Omental fat pad (tissue), 4 donors: Measurements from ENCODE around the gene HUWE1. TPM values are rescaled to one million over a fixed set of nuclear protein-coding genes. Genes with fewer than 3 reads are reported as not detected.
"Not testable (repeated sequence)": the region's sequence is repeated elsewhere in the genome, so short reads cannot be mapped to it uniquely, and the experiment has no call there.

Experiments
- ATAC-seq: fragments of 150-250 bp; one replicate; pipeline ENCODE4 v1.9.1; 2016; ENCODE audit warnings: mild to moderate bottlenecking, moderate library complexity; ENCODE audit not compliant: low FRiP score
- DNase-seq: peaks from one replicate; pipeline ENCODE4 v3.0.0-alpha.2; 2019; ENCODE audit warnings: low spot score
- total RNA-seq, 4 donors: library from RNA; depleted of rRNA; stranded (reverse); fragments of >200 nt; gene quantifications; one replicate each; pipeline ENCODE4 v1.1.0, GENCODE V29; 2016
- TF ChIP-seq, protein P1 (sequence below), 3 donors: fragments of 450-650 bp; IDR thresholded peaks; one replicate each; pipeline ENCODE4 v1.5.1; 2016 to 2017; ENCODE audit warnings: antibody characterized with exemption in 3 of 3, mild to moderate bottlenecking in 3 of 3, moderate library complexity in 2 of 3

The HUWE1 gene, protein sequence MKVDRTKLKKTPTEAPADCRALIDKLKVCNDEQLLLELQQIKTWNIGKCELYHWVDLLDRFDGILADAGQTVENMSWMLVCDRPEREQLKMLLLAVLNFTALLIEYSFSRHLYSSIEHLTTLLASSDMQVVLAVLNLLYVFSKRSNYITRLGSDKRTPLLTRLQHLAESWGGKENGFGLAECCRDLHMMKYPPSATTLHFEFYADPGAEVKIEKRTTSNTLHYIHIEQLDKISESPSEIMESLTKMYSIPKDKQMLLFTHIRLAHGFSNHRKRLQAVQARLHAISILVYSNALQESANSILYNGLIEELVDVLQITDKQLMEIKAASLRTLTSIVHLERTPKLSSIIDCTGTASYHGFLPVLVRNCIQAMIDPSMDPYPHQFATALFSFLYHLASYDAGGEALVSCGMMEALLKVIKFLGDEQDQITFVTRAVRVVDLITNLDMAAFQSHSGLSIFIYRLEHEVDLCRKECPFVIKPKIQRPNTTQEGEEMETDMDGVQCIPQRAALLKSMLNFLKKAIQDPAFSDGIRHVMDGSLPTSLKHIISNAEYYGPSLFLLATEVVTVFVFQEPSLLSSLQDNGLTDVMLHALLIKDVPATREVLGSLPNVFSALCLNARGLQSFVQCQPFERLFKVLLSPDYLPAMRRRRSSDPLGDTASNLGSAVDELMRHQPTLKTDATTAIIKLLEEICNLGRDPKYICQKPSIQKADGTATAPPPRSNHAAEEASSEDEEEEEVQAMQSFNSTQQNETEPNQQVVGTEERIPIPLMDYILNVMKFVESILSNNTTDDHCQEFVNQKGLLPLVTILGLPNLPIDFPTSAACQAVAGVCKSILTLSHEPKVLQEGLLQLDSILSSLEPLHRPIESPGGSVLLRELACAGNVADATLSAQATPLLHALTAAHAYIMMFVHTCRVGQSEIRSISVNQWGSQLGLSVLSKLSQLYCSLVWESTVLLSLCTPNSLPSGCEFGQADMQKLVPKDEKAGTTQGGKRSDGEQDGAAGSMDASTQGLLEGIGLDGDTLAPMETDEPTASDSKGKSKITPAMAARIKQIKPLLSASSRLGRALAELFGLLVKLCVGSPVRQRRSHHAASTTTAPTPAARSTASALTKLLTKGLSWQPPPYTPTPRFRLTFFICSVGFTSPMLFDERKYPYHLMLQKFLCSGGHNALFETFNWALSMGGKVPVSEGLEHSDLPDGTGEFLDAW (N-terminal part only)
- total RNA-seq, result 100 to 1,000 TPM in 3 of 4 donors, 10 to 100 TPM in 1; 91.3 to 137 (median 118) TPM

DNA sequence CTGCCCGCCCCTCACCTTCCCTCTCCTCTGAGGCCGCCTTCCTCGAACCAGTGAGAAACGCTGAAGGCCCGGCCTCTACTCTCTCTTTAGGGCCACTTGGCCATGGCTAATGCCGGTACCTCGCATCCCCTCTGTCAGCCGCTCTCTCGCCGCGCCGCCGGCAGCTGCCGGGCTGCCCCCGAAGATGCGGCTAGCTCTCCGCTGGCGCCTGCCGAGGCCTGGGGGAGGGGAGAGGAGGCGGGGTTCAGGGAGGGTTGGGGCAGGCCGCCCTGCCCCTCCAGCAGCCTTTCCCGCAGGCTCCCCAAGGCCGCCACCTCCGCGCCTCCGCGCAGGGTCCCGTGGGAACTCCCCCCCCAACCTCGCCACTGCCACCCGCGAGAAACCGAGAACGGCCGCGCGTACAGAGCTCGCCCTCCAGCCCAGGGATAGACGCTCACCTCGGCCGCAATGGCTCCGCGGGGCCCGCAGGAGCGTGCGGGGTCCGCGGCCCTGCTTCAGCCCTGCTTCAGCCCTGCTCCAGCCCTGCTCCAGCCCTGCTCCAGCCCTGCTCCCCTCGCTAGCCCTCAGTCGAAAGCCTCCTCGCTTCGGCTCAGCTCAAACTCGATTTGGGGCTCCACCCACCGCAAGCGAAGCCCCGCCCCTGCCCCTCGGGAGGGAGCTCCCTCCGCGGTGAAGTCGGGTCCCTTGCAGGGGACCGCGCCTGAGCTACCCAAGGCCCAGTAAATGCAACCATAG, at the start of gene HUWE1:
TSS of gene HUWE1 (minus strand) at position 569 of the 735 bp plus-strand sequence. CDS start 32,612 bp downstream, outside the sequence.
- ATAC-seq (peak; percentile 62), DNase-seq (peak; percentile 34)
- TF ChIP-seq, protein P1, sequence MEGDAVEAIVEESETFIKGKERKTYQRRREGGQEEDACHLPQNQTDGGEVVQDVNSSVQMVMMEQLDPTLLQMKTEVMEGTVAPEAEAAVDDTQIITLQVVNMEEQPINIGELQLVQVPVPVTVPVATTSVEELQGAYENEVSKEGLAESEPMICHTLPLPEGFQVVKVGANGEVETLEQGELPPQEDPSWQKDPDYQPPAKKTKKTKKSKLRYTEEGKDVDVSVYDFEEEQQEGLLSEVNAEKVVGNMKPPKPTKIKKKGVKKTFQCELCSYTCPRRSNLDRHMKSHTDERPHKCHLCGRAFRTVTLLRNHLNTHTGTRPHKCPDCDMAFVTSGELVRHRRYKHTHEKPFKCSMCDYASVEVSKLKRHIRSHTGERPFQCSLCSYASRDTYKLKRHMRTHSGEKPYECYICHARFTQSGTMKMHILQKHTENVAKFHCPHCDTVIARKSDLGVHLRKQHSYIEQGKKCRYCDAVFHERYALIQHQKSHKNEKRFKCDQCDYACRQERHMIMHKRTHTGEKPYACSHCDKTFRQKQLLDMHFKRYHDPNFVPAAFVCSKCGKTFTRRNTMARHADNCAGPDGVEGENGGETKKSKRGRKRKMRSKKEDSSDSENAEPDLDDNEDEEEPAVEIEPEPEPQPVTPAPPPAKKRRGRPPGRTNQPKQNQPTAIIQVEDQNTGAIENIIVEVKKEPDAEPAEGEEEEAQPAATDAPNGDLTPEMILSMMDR (IDR thresholded peaks at IDR 0.05), result no peak

DNA sequence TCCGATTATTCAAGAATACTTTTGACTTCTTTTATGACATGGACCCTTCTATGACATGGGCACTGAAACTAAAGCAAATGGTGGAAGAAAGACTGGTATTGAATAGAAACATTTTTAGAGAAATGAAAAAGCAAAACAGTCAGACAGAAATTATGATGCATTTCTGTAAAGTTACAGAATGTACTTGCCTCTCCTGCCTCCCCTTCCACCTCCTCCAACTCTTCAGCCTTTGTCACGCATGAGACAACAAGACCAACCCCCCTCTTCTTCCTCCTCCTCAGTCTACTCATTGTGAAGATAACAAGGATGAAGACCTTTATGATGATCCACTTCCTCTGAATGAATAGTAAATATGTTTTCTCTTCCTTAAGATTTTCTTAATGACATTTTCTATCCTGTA, 46.3 kb upstream of the HUWE1 start:
- TF ChIP-seq, protein P1 (IDR thresholded peaks at IDR 0.05), result no peak
- DNase-seq (no peak), ATAC-seq (no peak)

DNA sequence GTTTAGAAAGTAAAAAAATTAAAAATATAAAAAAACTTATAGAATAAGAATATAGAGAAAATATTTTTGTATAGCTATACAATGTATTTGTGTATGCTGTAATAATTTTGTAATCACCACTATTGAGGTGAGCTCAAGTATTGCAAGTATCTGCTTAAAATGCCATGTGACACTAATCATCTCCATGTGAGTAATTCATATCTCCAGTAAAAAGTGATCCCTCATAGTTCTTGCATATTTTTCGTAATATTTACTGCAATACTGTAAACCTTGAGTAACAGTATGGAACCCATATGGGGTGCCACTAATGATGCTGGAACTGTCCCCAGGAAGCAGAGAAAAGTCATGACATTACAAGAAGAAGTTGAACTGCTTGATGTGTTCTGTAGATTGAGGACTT, 43.2 kb upstream of the HUWE1 start:
- ATAC-seq (no peak), DNase-seq (no peak)
- TF ChIP-seq, protein P1 (IDR thresholded peaks at IDR 0.05), result no peak

DNA sequence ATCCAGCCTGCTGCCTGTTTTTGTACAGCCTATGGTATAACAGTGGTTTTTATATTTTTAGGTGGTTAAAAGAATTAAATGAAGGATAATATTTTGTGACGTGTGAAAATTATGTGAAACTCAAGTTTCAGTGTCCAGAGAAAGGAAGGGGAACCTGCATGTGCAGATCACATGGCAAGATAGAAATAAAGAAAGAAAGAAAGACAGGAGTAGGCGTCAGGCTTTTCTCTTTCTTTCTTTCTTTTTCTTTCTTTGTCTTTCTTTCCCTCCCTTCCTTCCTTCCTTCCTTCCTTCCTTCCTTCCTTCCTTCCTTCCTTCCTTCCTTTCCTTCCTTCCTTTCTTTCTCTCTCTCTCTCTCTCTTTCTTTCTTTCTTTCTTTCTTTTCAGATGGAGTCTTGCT, 42.0 kb upstream of the HUWE1 start:
- TF ChIP-seq, protein P1 (IDR thresholded peaks at IDR 0.05), result no peak
- ATAC-seq (no peak), DNase-seq (no peak)

DNA sequence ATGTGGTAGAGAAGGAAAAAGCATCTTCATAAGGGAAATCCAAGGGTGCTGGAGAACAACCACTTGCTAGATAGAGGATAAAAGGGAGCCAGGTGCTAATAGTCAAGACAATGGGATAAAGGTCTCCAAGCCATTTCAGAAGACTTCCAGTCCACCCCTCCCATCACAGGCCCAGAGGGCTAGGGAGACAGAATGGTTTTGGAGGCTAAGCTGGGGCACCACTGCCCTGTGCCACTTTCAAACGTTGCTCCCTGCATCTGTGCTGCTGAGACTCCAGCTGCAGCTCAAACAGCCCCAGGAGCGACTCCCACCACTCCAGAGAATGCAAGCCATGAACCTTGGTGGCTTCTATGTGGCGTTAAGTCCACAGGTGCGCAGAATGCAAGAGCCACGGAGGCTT, 38.4 kb upstream of the HUWE1 start:
- TF ChIP-seq, protein P1 (IDR thresholded peaks at IDR 0.05), result no peak
- DNase-seq (no peak), ATAC-seq (no peak)

DNA sequence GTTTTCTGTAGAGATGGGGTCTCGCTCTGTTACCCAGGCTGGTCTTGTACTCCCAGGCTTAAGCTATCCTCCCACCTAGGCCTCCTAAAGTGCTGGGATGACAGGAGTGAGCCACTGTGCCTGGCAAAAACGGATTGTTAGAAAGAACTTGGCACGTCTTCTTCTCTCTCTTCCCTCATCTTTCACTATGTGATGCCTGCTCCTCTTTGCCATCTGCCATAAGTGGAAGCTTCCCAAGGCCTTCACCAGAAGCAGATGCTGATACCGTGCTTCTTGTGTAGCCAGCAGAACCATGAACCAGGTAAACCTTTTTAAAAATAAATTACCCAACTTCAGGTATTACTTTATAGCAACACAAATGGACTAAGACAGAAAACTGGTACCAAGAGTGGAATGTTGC, 36.9 kb upstream of the HUWE1 start:
- no peak for ATAC-seq
- no peak for DNase-seq
- TF ChIP-seq, protein P1 (IDR thresholded peaks at IDR 0.05), result no peak

DNA sequence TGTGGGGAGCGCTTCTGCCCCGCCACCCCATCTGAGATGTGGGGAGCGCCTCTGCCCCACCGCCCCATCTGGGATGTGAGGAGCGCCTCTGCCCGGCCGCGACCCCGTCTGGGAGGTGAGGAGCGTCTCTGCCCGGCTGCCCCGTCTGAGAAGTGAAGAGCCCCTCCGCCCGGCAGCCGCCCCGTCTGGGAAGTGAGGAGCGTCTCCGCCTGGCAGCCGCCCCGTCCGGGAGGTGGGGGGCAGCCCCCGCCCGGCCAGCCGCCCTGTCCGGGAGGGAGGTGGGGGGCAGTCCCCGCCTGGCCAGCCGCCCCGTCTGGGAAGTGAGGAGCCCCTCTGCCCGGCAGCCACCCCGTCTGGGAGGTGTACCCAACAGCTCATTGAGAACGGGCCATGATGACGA, 35.1 kb upstream of the HUWE1 start:
- DNase-seq, ATAC-seq: not testable (repeated sequence)

DNA sequence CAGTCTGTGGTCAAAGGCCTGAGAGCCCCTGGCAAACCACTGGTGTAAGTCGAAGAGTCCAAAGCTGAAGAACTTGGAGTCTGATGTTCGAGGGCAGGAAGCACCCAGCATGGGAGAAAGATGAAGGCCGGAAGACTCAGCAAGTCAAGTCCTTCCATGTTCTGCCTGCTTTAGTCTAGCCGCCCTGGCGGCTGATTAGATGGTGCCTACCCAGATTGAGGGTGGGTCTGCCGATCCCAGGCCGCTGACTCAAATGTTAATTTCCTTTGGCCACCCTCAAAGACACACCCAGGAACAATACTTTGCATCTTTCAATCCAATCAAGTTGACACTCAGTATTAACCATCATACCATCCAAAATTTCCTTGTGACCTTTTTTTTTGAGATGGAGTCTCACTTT, 33.1 kb upstream of the HUWE1 start:
- ATAC-seq, DNase-seq: not testable (repeated sequence)
